Stimulated activated effector memory CD8-positive, alpha-beta T cell treated with anti-CD3 and anti-CD28 coated beads, Interleukin-12 subunit alpha, Interleukin-12 subunit beta, amount 100 ng/mL, for 72 hours (primary cell): Measurements from ENCODE around the gene CEP112.

Source experiments
- ATAC-seq: fragments of 150-1000 bp; cut with Tn5 transposase; 2 replicates; pipeline ENCODE4 v1.10.0; 2021
- DNase-seq, 2 donors: peaks; one replicate each; pipeline ENCODE4 v3.0.0; 2021 to 2022; ENCODE audit warnings: low spot score in 2 of 2
- H3K27ac Mint-ChIP-seq: one replicate; pipeline ENCODE4 v1.8.0; 2022; ENCODE audit warnings: mild to moderate bottlenecking, mixed read lengths
- H3K36me3 Mint-ChIP-seq: one replicate; pipeline ENCODE4 v1.8.0; 2022; ENCODE audit warnings: mild to moderate bottlenecking, mixed read lengths
- H3K4me1 Mint-ChIP-seq: one replicate; pipeline ENCODE4 v1.8.0; 2022; ENCODE audit warnings: mixed read lengths
- H3K4me3 Mint-ChIP-seq: one replicate; pipeline ENCODE4 v1.8.0; 2022; ENCODE audit warnings: mild to moderate bottlenecking, mixed read lengths
- H3K9me3 Mint-ChIP-seq: one replicate; pipeline ENCODE4 v1.8.0; 2022; ENCODE audit warnings: mixed read lengths

Gene CEP112

DNA sequence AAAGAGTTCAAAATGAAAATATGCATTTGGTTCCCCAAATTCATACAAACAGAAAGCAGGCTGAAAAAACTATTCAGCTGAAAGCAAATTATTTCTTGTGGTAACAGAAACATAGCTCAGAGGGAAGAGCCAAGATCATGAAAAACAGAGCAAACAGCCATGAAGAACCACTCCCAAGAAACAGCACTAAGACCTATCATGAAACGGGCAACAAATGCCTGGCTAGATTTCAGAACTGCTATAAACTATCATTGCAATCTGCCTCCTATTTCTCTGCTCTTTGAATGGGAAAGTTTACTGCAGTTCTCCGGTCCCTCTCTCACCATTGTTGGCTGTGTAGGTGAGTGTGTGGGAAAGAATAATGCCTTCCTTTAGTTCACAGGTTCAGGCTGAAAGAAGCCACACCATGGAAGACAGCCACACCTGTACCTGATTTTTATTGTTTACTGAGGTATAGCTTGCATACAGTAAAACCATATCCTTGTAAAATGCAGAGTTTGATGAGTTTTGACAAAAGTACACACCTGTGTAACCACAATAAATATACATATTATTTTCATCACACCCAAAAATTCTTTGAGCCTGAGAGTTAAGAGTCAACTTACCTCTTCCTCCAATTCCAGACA lies 48.2 kb downstream of the CEP112 start:
- Mint-ChIP-seq H3K4me1 (no peaks in the 10 kb centered on the region), H3K9me3 (no peaks in the 10 kb centered on the region), H3K36me3 (no peaks in the 10 kb centered on the region), H3K4me3 (no peak overlapping the region), H3K27ac (no peak overlapping the region)
- DNase-seq: no peak
- no peak for ATAC-seq

DNA sequence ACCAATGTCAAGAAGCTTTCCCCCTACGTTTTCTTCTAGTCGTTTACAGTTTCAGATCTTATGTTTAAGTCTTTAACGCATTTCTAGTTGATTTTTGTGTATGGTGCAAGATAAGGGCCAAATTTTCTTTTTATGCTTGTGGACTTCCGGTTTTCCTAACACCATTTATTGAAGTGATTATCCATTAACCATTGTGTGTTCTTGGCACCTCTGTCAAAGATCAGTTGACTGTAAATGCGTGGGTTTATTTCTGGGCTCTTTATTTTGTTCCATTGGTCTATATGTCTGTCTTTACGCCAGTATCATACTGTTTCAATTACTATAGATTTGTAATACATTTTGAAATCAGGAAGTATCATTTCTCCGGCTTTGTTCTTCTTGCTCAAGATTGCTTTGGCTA lies 49.5 kb downstream of the CEP112 start:
- ATAC-seq (no peak), DNase-seq (no peak)
- Mint-ChIP-seq H3K9me3 (peaks cover 2% of the 10 kb centered on the region), H3K27ac (no peak overlapping the region), H3K4me1 (no peaks in the 10 kb centered on the region), H3K4me3 (no peak overlapping the region), H3K36me3 (no peaks in the 10 kb centered on the region)

DNA sequence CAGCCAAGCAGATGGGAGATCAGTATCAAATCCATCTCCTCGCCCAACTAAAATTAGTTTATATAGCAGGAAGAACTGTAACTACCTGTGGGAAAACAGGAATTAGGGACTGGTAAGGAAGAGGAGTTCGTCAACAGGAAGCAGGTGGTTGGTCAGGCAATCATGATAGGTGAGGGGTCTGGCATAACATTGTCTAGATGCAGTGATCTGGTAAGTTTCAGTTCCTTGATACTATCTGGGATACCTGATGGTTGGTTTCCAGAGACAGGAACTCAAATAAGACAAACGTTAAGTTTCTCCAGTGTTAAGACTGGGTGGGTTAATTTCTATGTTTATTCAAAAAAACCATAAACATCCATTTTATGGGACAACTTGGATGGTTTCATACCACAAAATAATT lies 53.8 kb downstream of the CEP112 start:
- no peak for DNase-seq
- Mint-ChIP-seq H3K36me3 (no peaks in the 10 kb centered on the region), H3K9me3 (peaks cover 6% of the 10 kb centered on the region), H3K27ac (no peak overlapping the region), H3K4me1 (no peaks in the 10 kb centered on the region), H3K4me3 (no peak overlapping the region)
- no peak for ATAC-seq

DNA sequence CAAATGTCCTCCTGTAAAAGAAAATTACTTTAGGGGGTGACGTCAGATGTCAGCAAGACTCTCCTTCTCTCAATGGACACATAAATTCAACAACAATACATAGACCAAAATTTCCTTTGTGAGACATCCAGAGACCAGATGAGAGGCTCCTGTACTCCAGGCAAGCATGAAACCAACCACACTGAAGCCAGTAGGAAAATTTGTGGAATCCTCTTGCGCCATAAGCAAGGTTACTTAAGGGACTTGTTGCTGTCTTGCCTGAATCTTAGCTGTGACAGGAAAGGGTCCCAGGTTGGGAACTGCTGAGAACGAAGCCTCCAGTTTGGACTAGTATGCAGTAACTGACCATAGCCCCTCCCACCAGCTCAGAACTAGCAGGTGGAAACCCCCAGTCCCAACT lies 56.0 kb downstream of the CEP112 start:
- H3K36me3 Mint-ChIP-seq: no peaks in the 10 kb centered on the region
- DNase-seq: no peak

DNA sequence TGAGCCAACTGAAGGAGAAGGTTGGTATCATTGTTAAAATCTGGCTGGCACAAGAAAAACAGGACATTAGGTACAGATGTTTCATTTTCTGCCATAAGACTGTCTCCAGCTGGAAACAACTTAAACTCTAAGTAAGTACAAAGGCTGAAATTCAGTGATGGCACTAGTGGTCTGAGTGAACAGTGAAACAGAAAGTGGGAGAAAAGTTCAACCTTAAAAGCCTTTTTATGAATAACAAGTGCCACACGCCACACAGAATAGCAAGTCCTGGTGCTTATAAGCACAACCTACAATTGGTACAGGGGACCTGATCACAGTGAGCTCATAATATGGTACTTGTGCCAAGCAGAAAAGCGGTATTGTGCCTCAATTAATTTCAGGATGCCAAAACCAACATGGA lies 56.7 kb downstream of the CEP112 start:
- Mint-ChIP-seq H3K36me3 (no peaks in the 10 kb centered on the region), H3K4me3 (no peak overlapping the region), H3K9me3 (peaks cover 6% of the 10 kb centered on the region), H3K4me1 (no peaks in the 10 kb centered on the region), H3K27ac (no peak overlapping the region)
- no peak for ATAC-seq
- no peak for DNase-seq

More for the DNA sequence above, 56.0 kb downstream of the CEP112 start:
- H3K4me1 Mint-ChIP-seq: no peaks in the 10 kb centered on the region
- no peak overlapping the region for H3K4me3 Mint-ChIP-seq
- peaks cover 6% of the 10 kb centered on the region for H3K9me3 Mint-ChIP-seq
- no peak for ATAC-seq
- no peak overlapping the region for H3K27ac Mint-ChIP-seq

DNA sequence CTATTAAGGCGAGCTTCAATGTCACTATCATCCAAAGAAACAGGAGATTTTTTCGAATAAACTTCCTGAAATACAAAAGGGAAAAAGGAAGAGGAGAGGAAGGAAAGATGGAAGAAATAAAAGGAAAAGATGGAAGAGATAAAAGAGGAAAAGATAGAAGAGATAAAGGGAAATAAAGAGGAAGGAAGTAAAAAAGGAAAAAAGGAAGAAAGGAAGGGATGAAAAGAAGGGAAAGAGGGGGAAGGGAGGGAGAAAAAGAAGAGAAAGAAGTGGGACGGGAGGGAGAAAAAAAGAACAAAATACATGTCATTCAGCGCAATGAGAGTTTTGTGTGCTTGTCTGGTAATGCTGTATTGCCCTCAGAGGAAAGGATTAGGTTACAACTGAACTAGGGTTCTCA lies 62.2 kb downstream of the CEP112 start:
- no peak overlapping the region for H3K4me3 Mint-ChIP-seq
- no peaks in the 10 kb centered on the region for H3K36me3 Mint-ChIP-seq
- H3K9me3 Mint-ChIP-seq: no peaks in the 10 kb centered on the region
- DNase-seq: no peak
- no peak for ATAC-seq
- no peaks in the 10 kb centered on the region for H3K4me1 Mint-ChIP-seq
- no peak overlapping the region for H3K27ac Mint-ChIP-seq

DNA sequence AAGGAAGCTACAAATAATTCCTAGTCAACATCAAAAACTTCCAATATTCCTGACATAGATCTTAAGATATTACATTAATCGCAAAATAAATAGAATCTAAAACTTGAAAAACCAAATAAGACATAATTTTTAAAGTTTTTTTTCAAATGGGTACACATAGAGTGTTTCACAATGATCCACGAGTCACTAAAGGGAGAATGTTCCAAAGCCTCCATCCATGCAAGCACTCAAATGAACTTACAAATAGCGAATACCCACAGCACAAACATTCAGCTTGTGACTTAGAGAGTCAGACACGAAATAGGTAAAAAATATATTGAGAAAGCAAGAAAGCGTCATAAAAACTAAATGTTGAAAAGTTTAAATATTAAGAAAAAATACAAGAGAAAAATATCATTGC lies 65.7 kb downstream of the CEP112 start:
- ATAC-seq (no peak), DNase-seq (no peak)
- H3K9me3 Mint-ChIP-seq: no peaks in the 10 kb centered on the region
- H3K27ac Mint-ChIP-seq: no peak overlapping the region
- H3K4me1 Mint-ChIP-seq: no peaks in the 10 kb centered on the region
- H3K4me3 Mint-ChIP-seq: no peak overlapping the region
- no peaks in the 10 kb centered on the region for H3K36me3 Mint-ChIP-seq

DNA sequence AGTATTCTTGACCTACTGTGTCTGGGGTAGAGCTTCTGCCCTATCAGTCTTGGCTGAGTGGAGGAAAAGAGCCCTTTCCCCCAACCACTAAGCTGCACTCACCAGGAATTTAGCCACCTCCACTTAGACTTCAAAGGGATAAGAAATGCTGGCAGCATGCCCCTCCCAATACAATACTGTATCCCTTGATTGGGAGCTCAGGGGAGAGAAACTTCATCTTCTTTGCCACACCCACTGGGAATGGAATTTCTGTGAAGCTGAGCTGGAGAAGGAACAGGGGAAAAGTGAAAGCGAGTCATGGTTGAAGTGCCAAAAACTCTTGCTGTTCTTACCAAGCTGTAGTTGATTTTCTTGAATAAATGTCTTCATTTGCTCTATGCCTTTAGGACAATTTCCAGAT lies 68.8 kb downstream of the CEP112 start:
- no peaks in the 10 kb centered on the region for H3K36me3 Mint-ChIP-seq
- H3K27ac Mint-ChIP-seq: no peak overlapping the region
- no peak overlapping the region for H3K4me3 Mint-ChIP-seq
- no peaks in the 10 kb centered on the region for H3K4me1 Mint-ChIP-seq
- ATAC-seq: no peak
- no peaks in the 10 kb centered on the region for H3K9me3 Mint-ChIP-seq
- DNase-seq: no peak

DNA sequence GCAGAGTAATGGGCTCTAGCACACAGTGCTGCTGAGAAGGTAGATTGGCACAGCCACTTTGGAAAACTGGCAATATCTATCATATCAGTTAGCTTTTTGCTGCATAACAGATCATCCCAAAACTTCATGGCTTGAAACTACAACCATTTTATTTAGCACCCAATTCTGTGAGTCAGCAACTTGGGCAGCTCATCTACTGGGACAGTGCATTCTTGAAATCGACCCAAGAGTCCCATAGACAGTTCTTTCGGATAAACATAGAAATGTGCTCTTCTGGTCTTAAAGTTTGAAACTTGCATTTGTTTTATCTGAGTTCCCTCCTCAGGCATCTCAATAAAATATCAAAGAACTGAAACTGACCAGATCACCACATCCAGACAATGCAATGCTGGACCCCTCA lies 76.7 kb downstream of the CEP112 start:
- DNase-seq: no peak
- no peaks in the 10 kb centered on the region for H3K4me1 Mint-ChIP-seq
- no peak for ATAC-seq

DNA sequence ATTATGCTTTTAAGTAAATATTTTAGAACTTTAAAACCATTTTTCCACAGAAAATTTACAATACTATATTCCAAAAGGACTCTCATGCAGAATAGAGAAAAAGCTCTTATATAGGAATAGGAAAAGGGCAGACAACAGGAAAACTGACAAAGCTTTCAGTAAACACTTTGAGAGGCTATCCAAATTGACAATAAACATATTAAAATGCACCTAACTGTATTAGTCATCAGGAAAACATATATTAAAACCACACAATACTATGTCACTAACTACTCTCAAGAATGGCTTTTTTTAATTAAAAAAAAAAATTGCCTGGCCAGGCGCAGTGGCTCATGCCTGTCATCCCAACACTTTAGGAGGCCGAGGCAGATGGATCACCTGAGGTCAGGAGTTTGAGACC lies 77.3 kb downstream of the CEP112 start:
- Mint-ChIP-seq H3K9me3 (no peaks in the 10 kb centered on the region), H3K27ac (no peak overlapping the region), H3K4me3 (no peak overlapping the region), H3K36me3 (no peaks in the 10 kb centered on the region), H3K4me1 (no peaks in the 10 kb centered on the region)
- no peak for ATAC-seq
- DNase-seq: no peak

More for the DNA sequence above, 76.7 kb downstream of the CEP112 start:
- Mint-ChIP-seq H3K27ac (no peak overlapping the region), H3K4me3 (no peak overlapping the region), H3K36me3 (no peaks in the 10 kb centered on the region), H3K9me3 (no peaks in the 10 kb centered on the region)

DNA sequence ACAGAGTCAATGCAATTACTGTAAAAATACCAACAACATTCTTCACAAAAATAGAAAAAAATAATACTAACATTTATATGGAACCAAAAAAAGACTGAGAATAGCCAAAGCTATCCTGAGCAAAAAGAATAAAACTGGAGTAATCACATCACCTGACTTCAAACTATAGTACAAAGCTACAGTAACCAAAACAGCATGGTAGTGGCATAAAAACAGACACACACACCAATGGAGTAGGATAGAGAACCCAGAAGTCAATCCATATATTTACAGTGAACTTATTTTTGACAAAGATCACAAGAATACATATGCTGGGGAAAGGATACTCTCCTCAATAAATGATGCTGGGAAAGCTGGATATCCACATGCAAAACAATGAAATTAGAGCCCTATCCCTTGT lies 84.2 kb downstream of the CEP112 start:
- H3K36me3 Mint-ChIP-seq: no peaks in the 10 kb centered on the region
- no peak overlapping the region for H3K27ac Mint-ChIP-seq
- no peaks in the 10 kb centered on the region for H3K4me1 Mint-ChIP-seq
- no peak overlapping the region for H3K4me3 Mint-ChIP-seq
- ATAC-seq (no peak), DNase-seq (no peak)
- peaks cover 9% of the 10 kb centered on the region for H3K9me3 Mint-ChIP-seq

DNA sequence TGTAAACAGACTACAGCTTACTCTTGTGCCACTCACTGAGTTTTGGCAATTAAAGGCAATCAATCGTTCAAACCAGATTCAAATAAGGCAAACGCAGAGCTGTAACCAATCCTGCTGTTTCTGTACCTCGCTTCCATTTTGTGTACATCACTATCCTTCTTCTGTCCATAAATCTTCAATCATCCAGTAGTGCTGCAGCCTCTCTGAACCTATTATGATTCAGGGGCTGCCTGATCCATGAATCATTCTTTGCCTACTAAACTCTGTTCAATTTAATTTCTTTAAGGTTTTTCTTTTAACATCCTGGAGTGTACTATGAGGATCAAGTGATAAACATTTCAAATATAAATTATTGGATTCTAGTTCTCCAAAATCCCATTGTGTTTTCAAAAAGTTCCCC lies 93.9 kb downstream of the CEP112 start:
- Mint-ChIP-seq H3K9me3 (peaks cover 3% of the 10 kb centered on the region), H3K4me3 (no peak overlapping the region), H3K36me3 (no peaks in the 10 kb centered on the region), H3K27ac (no peak overlapping the region), H3K4me1 (no peaks in the 10 kb centered on the region)
- ATAC-seq: no peak
- DNase-seq: no peak

DNA sequence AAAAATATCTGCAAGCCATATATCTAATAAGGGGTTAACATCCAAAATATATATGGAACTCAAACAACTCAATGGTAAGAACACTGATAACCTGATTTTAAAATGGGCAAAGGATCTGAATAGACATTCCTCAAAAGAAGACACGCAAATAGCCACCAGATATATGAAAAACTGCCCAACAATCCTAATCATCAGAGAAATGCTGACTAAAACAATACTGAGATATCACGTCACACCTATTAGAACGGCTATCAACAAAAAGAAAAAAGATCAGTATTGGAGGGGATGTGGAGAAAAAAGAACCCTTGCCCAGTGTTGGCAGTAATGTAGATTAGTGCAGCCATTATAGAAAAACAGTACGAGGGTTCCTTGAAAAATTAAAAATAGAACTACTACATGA lies 97.2 kb downstream of the CEP112 start:
- peaks cover 5% of the 10 kb centered on the region for H3K9me3 Mint-ChIP-seq
- H3K4me1 Mint-ChIP-seq: no peaks in the 10 kb centered on the region
- no peak overlapping the region for H3K4me3 Mint-ChIP-seq
- no peak overlapping the region for H3K27ac Mint-ChIP-seq
- no peaks in the 10 kb centered on the region for H3K36me3 Mint-ChIP-seq
- ATAC-seq (no peak), DNase-seq (no peak)

DNA sequence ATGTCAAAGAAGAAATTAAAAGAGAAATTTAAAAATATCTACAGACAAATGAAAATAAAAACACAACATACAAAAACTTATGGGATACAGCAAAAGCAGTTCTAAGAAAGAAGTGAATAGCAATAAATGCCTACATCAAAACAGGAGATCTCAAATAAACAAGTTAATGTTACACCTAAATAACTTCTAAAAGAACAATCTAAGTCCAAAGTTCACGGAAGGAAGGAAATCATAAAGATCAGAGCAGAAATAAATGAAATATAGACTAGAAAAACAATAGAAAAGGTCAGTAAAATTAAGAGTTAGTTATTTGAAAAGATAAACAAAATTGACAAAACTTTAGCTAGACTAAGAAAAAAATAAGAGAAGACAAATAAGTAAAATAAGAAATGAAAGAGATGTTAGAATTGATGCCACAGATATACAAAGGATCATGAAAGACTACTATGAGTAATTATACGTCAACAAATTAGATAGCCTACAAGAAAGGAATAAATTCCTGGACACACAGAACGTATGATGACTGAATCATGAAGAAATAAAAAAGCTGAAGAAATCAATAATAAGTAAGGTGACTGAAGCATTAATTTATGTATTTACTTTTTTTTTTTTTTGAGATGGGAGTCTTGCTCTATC lies 100.4 kb downstream of the CEP112 start:
- no peaks in the 10 kb centered on the region for H3K4me1 Mint-ChIP-seq
- ATAC-seq: no peak
- H3K9me3 Mint-ChIP-seq: peaks cover 8% of the 10 kb centered on the region
- H3K36me3 Mint-ChIP-seq: no peaks in the 10 kb centered on the region
- H3K27ac Mint-ChIP-seq: no peak overlapping the region
- no peak overlapping the region for H3K4me3 Mint-ChIP-seq
- no peak for DNase-seq

DNA sequence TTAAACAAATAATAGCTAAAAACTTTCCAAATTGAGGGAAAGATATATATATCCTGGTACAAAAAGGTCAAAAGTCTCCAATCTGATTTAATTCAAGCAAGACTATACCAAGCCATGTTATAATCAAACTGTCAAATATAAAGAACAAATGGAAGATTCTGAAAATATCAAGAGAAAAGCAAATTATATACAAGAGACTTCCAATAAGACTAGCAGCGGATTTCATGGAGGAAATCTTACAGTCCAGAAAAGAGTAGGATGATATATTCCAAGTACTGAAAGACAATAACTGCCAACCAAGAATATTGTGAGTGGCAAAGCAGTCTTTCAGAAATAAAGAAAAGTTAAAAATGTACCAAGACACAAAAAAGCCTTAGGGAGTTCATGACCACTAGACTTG lies 102.2 kb downstream of the CEP112 start:
- Mint-ChIP-seq H3K36me3 (no peaks in the 10 kb centered on the region), H3K4me1 (no peaks in the 10 kb centered on the region), H3K27ac (no peak overlapping the region), H3K4me3 (no peak overlapping the region), H3K9me3 (peaks cover 8% of the 10 kb centered on the region)
- ATAC-seq (no peak), DNase-seq (no peak)

DNA sequence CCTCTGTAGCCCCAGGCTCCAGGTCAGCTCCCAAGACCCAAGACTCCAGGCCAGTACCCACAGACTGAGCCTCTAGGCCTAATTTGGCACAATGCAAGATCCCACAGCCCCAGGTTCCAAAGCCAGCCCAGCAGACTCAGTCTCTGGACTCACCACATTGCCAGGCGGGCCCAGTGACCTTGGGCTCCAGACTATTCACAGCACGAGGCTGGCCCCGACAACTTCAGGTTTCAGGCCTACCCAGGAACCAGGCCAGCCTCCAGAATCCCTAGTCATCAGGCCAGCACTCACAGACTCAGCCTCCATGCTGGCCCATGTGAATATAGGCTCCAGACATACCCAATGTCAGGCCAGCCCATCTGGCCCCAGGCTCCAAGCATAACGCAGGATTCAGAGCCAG lies 103.8 kb downstream of the CEP112 start:
- ATAC-seq (no peak), DNase-seq (no peak)
- H3K9me3 Mint-ChIP-seq: peaks cover 9% of the 10 kb centered on the region
- H3K27ac Mint-ChIP-seq: no peak overlapping the region
- no peak overlapping the region for H3K4me3 Mint-ChIP-seq
- H3K4me1 Mint-ChIP-seq: no peaks in the 10 kb centered on the region
- no peaks in the 10 kb centered on the region for H3K36me3 Mint-ChIP-seq

DNA sequence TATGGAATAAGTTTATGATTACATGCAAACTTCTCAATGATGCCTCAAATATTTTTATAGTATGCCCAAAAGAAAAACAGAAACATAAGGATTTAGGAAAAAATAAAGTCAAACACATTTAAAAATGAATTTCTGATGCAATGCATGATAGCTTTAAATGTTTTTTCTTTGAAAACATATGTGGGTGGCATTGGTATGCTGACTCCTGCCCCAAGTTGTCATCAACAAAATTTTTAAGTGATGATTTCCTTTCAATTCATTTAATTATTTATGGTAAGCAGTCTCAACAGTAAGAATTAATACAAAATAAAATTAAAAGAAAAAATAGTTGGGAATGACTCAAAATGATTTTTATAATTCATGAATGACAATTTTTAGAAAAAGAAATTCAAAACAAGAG lies 104.9 kb downstream of the CEP112 start:
- Mint-ChIP-seq H3K36me3 (no peaks in the 10 kb centered on the region), H3K27ac (no peak overlapping the region), H3K9me3 (peaks cover 11% of the 10 kb centered on the region), H3K4me1 (no peaks in the 10 kb centered on the region), H3K4me3 (no peak overlapping the region)
- DNase-seq: no peak
- ATAC-seq: no peak
